ENCODE measurements around the gene STK10.

DNA sequence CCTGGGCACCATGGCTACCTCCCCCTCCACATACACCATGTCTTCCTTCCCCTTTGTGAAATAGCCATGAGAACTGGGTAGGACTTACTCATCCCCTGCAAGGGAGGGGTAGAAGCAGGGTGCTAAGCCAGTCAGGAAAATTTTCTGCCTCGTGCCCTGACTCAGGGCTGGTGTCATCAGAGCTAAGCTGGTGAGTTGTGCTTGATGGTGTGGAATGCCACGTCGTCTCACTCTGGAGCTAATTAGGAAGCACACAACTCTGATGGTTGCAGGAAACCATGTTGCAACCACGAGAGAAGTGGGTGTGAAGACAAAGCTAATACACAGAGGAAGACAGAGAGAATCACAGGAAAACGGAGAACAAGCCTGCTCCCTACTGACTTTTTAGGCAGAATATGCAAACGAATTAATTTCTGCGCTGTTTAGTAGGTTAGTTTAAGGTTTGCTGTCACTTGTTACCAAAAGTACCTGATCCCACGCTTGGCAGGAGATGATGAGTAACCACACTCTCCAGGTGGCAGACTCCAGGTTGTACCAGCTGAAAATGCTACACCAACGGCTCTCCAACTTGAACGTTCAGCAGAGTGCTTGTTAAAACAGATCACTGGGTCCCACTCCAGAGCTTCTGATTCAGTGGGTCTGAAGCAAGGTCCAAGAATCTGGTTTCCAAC, 54.5 kb downstream of the STK10 start:
- TF ChIP-seq SUZ12 (IDR thresholded peaks at IDR 0.05; ENCODE audit: extremely low read depth, insufficient read depth, insufficient read length) (no peak), YY1 (IDR thresholded peaks at IDR 0.05; ENCODE audit: insufficient read depth, insufficient read length) (no peak)
